Measurements from ENCODE around the gene SMIM38. TPM values are rescaled to one million over a fixed set of nuclear protein-coding genes. Genes with fewer than 3 reads are reported as not detected.

Gene SMIM38
- total RNA-seq, 1 donor from 2014 or later: not detected

GRCh38 chr11:69171476-69172240 is 15.9 kb downstream of the SMIM38 start:
- no peak for TF ChIP-seq CTCF (IDR thresholded peaks at IDR 0.05; ENCODE audit: insufficient read depth, low read length, poor library complexity, severe bottlenecking)
- Histone ChIP-seq H3K36me3 (ENCODE audit: control insufficient read depth, insufficient read depth, low read length) (no peaks in the 10 kb centered on the region), H3K4me3 (ENCODE audit: low read depth, low read length) (no peak overlapping the region), H3K27me3 (ENCODE audit: control insufficient read depth, insufficient read depth, low read length) (peaks cover 2% of the 10 kb centered on the region)
- no peak for DNase-seq (ENCODE audit: low read depth)

DNA sequence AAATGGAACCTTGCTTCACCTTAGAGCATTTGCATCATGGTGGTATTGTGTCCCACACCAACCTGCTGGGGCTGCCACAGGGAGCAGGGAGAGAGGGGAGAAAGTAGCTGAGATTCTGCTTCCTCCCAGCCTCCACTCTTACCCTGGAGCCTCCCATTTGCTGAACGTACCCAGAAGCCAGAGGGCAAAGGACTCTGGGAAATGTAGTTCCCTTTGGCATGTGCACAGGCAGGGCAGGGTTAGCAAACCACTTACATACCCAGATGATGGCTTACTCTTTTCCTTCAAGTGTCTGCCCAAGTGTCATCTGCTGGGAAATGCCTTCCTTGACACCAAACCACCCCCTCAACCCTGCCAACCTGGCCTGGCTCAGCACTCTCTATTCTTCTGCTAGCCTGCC is 16.9 kb downstream of the SMIM38 start:
- Histone ChIP-seq H3K27me3 (ENCODE audit: control insufficient read depth, insufficient read depth, low read length) (peaks cover 2% of the 10 kb centered on the region), H3K4me3 (ENCODE audit: low read depth, low read length) (no peak overlapping the region), H3K36me3 (ENCODE audit: control insufficient read depth, insufficient read depth, low read length) (no peaks in the 10 kb centered on the region)
- TF ChIP-seq CTCF (IDR thresholded peaks at IDR 0.05; ENCODE audit: insufficient read depth, low read length, poor library complexity, severe bottlenecking): no peak
- DNase-seq (ENCODE audit: low read depth): no peak

DNA sequence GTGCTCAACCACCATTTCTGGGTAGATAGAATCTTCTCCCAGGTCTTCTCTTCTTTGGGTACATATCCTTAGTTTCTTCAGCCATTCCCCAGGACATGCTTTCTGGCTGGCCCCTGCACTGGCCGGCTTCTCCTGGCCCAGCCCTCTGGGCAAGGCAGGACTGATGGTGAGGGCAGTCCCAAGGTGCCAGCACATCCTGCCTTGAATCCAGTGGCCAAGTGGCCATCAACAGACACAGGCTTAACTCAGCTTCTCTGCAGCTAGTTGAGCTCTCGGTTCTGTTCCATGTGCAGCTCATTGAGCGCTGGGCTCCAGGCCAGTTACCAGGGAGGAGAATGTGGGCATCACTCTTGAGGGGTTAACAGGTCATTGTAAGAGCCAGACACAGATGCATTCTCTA is 17.6 kb downstream of the SMIM38 start:
- DNase-seq (ENCODE audit: low read depth): no peak
- no peaks in the 10 kb centered on the region for H3K36me3 ChIP-seq (ENCODE audit: control insufficient read depth, insufficient read depth, low read length)
- no peak for TF ChIP-seq CTCF (IDR thresholded peaks at IDR 0.05; ENCODE audit: insufficient read depth, low read length, poor library complexity, severe bottlenecking)
- peaks cover 2% of the 10 kb centered on the region for H3K27me3 ChIP-seq (ENCODE audit: control insufficient read depth, insufficient read depth, low read length)
- no peak overlapping the region for H3K4me3 ChIP-seq (ENCODE audit: low read depth, low read length)

- DNase-seq (ENCODE audit: low read depth): no peak
- no peak for TF ChIP-seq CTCF (IDR thresholded peaks at IDR 0.05; ENCODE audit: insufficient read depth, low read length, poor library complexity, severe bottlenecking)
- no peak overlapping the region for H3K4me3 ChIP-seq (ENCODE audit: low read depth, low read length)
- no peaks in the 10 kb centered on the region for H3K36me3 ChIP-seq (ENCODE audit: control insufficient read depth, insufficient read depth, low read length)
- peaks cover 4% of the 10 kb centered on the region for H3K27me3 ChIP-seq (ENCODE audit: control insufficient read depth, insufficient read depth, low read length)
Observed at GRCh38 chr11:69173925-69174581, 18.3 kb downstream of the SMIM38 start.

DNA sequence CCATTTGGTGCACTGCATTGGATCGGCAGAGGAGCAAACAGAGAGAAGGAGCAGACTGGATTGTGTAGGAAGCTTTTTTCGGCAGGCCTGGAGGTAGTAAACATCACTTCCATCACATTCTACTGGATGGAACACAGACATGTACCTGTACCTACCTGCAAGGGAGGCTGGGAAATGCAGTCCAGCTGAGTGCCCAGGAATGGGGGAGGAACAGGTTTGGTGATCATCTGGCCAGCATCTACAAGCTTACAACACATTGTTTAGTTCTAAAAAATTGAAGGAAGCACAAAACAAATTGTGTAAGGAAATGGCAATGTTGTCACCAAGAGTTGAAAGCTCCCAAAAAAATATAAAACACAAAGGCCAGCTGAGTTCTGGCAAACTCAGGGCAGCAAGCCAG is 19.1 kb downstream of the SMIM38 start:
- no peaks in the 10 kb centered on the region for H3K36me3 ChIP-seq (ENCODE audit: control insufficient read depth, insufficient read depth, low read length)
- TF ChIP-seq CTCF (IDR thresholded peaks at IDR 0.05; ENCODE audit: insufficient read depth, low read length, poor library complexity, severe bottlenecking): no peak
- peaks cover 7% of the 10 kb centered on the region for H3K27me3 ChIP-seq (ENCODE audit: control insufficient read depth, insufficient read depth, low read length)
- no peak for DNase-seq (ENCODE audit: low read depth)
- H3K4me3 ChIP-seq (ENCODE audit: low read depth, low read length): no peak overlapping the region
